HL-60 (cell line): ENCODE results near the gene DHRS3.

Experiments
- DNase-seq, 2 experiments: peaks; one replicate each; pipeline ENCODE4 v3.0.0-alpha.2; 2010 to 2020; ENCODE audit warnings: low read depth in 1 of 2, low spot score in 1 of 2
- H3K27ac ChIP-seq: fragments of 250-450 bp; sonication (Bioruptor Pico); replicated peaks from 2 replicates; pipeline ENCODE4 v1.5.1; 2020; ENCODE audit warnings: mild to moderate bottlenecking, moderate library complexity
- H3K27me3 ChIP-seq: fragments of 250-450 bp; sonication (Bioruptor Pico); 2 replicates; pipeline ENCODE4 v1.5.1; 2021; ENCODE audit warnings: mild to moderate bottlenecking, moderate library complexity; ENCODE audit not compliant: insufficient read depth, poor library complexity, severe bottlenecking
- H3K4me3 ChIP-seq: replicated peaks from 2 replicates; pipeline ENCODE4 v1.5.1; 2011; ENCODE audit warnings: mild to moderate bottlenecking, control low read depth, low read length; ENCODE audit not compliant: insufficient read depth
- CTCF ChIP-seq: IDR thresholded peaks from one replicate; pipeline ENCODE4 v1.5.1; 2011; ENCODE audit warnings: low read length, control low read depth, inconsistent platforms; ENCODE audit not compliant: insufficient read depth
- GABPA ChIP-seq: IDR thresholded peaks from 2 replicates; pipeline ENCODE4 v1.6.1; 2012; ENCODE audit warnings: low read depth
- POLR2AphosphoS5 ChIP-seq: IDR thresholded peaks from 2 replicates; pipeline ENCODE4 v1.6.1; 2012; ENCODE audit warnings: low read depth
- REST ChIP-seq: IDR thresholded peaks from 2 replicates; pipeline ENCODE4 v1.6.1; 2012; ENCODE audit warnings: low read depth; ENCODE audit not compliant: insufficient replicate concordance
- SPI1 ChIP-seq: IDR thresholded peaks from 2 replicates; pipeline ENCODE4 v1.6.1; 2012; ENCODE audit warnings: low read depth, mild to moderate bottlenecking, borderline replicate concordance

The DHRS3 gene

DNA sequence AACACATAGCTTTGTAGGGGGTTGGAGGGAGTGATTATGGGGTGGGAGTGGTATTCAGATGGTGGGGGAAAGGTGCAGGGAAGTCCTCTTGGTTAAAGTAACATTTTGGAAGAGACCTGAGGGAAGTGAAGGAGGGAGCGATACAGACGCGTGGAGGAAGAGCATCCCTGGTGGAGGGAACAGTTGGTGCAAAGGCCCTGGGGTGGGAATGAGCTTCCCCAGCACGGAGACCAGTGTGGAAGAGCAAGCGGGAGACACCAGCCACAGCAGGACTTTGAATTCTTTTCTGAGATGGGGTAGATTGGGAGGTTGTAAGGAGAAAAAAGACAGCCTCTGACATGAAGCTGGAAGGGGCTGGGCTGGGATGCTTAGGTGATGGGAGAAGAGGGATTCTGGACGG, 23.5 kb downstream of the DHRS3 start:
- no peak overlapping the region for H3K27ac ChIP-seq
- no peak overlapping the region for H3K4me3 ChIP-seq
- H3K27me3 ChIP-seq, result peaks cover 18% of the 10 kb centered on the region
- TF ChIP-seq POLR2AphosphoS5 (no peak), CTCF (no peak), REST (no peak), SPI1 (no peak), GABPA (no peak)
- no peak for DNase-seq

- no peak for TF ChIP-seq POLR2AphosphoS5
- no peak for TF ChIP-seq CTCF
- TF ChIP-seq REST, result no peak
- no peak for TF ChIP-seq SPI1
- no peak for TF ChIP-seq GABPA
- Histone ChIP-seq H3K27me3 (peaks cover 18% of the 10 kb centered on the region), H3K4me3 (no peak overlapping the region), H3K27ac (no peak overlapping the region)
- DNase-seq, result no peak
These were observed 24.4 kb downstream of the DHRS3 start for GRCh38 chr1:12593621-12594066.

GRCh38 chr1:12592496-12592895, 25.5 kb downstream of the DHRS3 start:
- no peak for TF ChIP-seq SPI1
- no peak overlapping the region for H3K4me3 ChIP-seq
- no peak for DNase-seq
- H3K27ac ChIP-seq, result no peak overlapping the region
- peaks cover 18% of the 10 kb centered on the region for H3K27me3 ChIP-seq

DNA sequence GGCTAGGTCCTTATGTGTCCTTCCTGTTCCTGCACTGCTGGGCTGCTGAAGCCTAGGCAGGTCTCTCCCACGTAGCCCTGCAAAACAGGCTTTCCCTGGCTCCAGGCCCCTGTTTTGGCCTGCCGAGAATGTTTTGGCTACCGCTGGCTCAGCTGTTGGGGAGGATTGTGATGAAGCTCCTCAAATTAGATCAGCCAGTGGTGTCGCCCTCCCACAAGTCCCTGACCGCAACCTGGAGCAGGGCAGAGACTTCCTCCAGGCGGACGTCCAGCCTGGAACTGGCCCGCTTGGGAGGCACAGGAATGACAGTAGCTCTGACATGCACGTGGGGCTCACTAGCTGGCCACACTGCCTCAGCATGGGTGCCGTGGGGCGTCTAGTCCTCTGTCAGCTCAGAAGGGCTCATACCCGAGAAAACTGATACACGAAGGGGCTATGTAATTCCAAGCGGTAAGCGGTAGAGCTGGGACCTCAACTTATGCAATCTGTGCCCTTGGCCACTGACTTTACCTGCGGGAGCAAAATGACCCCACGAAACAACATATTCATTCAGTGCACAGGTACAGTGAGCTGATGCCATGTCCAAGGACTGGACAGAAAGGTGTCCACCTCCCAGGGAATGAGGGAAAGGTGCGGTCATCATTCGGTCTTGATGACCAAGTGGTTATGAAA, 26.6 kb downstream of the DHRS3 start:
- no peak for DNase-seq
- no peak overlapping the region for H3K4me3 ChIP-seq
- H3K27ac ChIP-seq, result no peak overlapping the region
- peaks cover 14% of the 10 kb centered on the region for H3K27me3 ChIP-seq
- TF ChIP-seq REST (no peak), SPI1 (no peak)
